Effector memory CD8-positive, alpha-beta T cell (primary cell): ENCODE results near the gene TCF12.

Source experiments
- ATAC-seq: fragments of 150-1000 bp; cut with Tn5 transposase; replicated peaks from 2 replicates; pipeline ENCODE4 v1.10.0; 2021; ENCODE audit warnings: mild to moderate bottlenecking, moderate library complexity
- DNase-seq, 3 experiments: peaks; one replicate each; pipeline ENCODE4 v3.0.0; 2021
- H3K27ac Mint-ChIP-seq, 2 donors: one replicate each; pipeline ENCODE4 v1.8.0; 2022; ENCODE audit warnings: mild to moderate bottlenecking in 2 of 2, mixed read lengths in 2 of 2, moderate library complexity in 2 of 2
- H3K27me3 Mint-ChIP-seq, 2 donors: one replicate each; pipeline ENCODE4 v1.8.0; 2022; ENCODE audit warnings: mixed read lengths in 2 of 2
- H3K36me3 Mint-ChIP-seq: one replicate; pipeline ENCODE4 v1.8.0; 2022; ENCODE audit warnings: mild to moderate bottlenecking, moderate library complexity, mixed read lengths; ENCODE audit not compliant: insufficient read depth
- H3K4me1 Mint-ChIP-seq, 2 donors: one replicate each; pipeline ENCODE4 v1.8.0; 2022; ENCODE audit warnings: low read depth in 2 of 2, mixed read lengths in 2 of 2
- H3K4me3 Mint-ChIP-seq, 2 donors: one replicate each; pipeline ENCODE4 v1.8.0; 2022; ENCODE audit warnings: mild to moderate bottlenecking in 2 of 2, mixed read lengths in 2 of 2, moderate library complexity in 2 of 2
- H3K9me3 Mint-ChIP-seq, 2 donors: one replicate each; pipeline ENCODE4 v1.8.0; 2022; ENCODE audit warnings: mixed read lengths in 2 of 2

TCF12 gene

DNA sequence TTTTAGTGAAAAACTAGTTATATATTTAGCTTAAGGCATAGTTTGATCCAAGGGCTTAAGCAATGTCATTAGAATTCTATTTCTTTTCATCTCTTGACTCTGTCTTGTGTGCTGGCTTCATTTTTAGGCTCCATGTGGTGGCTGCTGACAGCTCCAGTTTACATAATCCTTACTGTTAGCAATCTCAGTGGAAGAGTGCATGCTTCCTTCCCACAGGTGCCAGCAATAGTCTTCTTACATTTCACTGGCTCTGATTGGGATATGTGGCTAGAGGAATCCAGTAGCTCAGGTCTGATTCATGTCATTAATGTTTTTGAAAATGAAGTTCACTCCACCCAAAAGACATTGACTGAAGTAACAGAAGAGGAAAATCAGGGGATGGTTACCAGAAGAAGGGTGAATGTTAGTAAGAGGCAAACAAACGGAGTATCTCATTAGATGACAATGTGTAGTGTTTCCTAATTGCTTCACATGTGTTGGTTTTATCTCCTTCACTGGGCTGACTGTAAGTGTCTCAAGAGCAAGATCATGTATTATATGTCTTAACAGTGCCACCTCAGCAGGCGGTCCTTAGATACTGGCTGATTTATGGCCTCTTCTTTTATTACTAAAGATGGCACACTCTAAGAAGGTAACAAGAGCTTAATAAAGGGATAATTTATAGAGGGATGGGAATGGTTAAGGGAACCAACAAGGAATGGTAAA is 25.6 kb upstream of the TCF12 start:
- ATAC-seq (no peak), DNase-seq (no peak)
- Mint-ChIP-seq H3K27me3 (no peaks in the 10 kb centered on the region), H3K4me1 (peaks cover 5 to 11% of the 10 kb centered on the region in 2 donors), H3K36me3 (peaks cover 6% of the 10 kb centered on the region), H3K9me3 (no peaks in the 10 kb centered on the region), H3K4me3 (no peak overlapping the region), H3K27ac (no peak overlapping the region)

DNA sequence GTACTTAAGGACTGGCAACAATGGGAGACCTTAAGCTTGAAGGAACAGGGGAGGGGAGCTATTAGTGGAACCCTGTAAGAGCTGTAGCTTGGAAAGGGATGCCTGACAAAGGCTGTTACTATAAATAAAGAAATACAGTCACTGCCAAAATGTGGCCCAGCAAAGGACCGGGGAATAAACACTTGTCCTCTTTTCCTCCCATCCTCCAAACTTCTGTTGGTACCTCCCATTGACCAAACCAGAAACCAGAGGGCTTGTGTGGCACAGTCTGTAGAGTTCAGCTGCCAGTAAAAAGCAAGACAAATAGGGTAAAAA is 25.1 kb upstream of the TCF12 start:
- no peak overlapping the region for H3K4me3 Mint-ChIP-seq
- no peak for ATAC-seq
- peaks cover 0 to 6% of the 10 kb centered on the region in 2 donors for H3K4me1 Mint-ChIP-seq
- DNase-seq: no peak
- H3K27ac Mint-ChIP-seq: no peak overlapping the region
- H3K36me3 Mint-ChIP-seq: peaks cover 6% of the 10 kb centered on the region
- no peaks in the 10 kb centered on the region for H3K9me3 Mint-ChIP-seq
- no peaks in the 10 kb centered on the region for H3K27me3 Mint-ChIP-seq

DNA sequence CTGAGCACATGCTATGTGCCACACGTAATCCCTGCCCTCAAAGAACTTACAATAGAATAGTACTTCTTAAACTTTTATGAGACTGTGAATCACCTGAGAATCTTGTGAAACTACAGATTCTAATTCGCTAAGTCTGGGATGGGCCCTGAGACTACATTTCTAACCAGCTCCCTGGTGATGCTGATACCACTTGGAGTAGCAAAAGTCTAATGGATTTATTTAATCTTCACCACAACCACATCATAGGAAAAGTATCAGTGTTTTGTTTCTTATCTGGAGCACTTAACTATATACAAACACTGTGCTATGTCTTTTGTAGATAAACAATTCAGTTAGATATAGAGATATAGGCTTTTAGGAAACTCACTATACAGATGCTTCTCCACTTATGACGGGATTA is 23.8 kb upstream of the TCF12 start:
- DNase-seq: no peak
- Mint-ChIP-seq H3K36me3 (peaks cover under 1% of the 10 kb centered on the region), H3K27ac (no peak overlapping the region), H3K4me1 (no peaks in the 10 kb centered on the region), H3K4me3 (no peak overlapping the region), H3K27me3 (no peaks in the 10 kb centered on the region), H3K9me3 (no peaks in the 10 kb centered on the region)
- no peak for ATAC-seq

GRCh38 chr15:56901931-56902330 is 16.5 kb upstream of the TCF12 start:
- Mint-ChIP-seq H3K27ac (peak overlapping the region in 1 of 2 donors; percentile 46), H3K4me3 (no peak overlapping the region), H3K27me3 (no peaks in the 10 kb centered on the region), H3K4me1 (peaks cover 3 to 4% of the 10 kb centered on the region in 2 donors), H3K36me3 (no peaks in the 10 kb centered on the region), H3K9me3 (no peaks in the 10 kb centered on the region)
- no peak for DNase-seq
- no peak for ATAC-seq

GRCh38 chr15:56906766-56907165 is 11.7 kb upstream of the TCF12 start:
- ATAC-seq (no peak), DNase-seq (no peak)
- no peaks in the 10 kb centered on the region for H3K27me3 Mint-ChIP-seq
- peaks cover 5 to 10% of the 10 kb centered on the region in 2 donors for H3K4me1 Mint-ChIP-seq
- H3K36me3 Mint-ChIP-seq: no peaks in the 10 kb centered on the region
- peak overlapping the region; percentile 71 to 80 for H3K4me3 Mint-ChIP-seq
- no peaks in the 10 kb centered on the region for H3K9me3 Mint-ChIP-seq
- H3K27ac Mint-ChIP-seq: peak overlapping the region; percentile 41 to 67

- H3K4me3 Mint-ChIP-seq: no peak overlapping the region
- no peak for ATAC-seq
- no peaks in the 10 kb centered on the region for H3K9me3 Mint-ChIP-seq
- H3K27me3 Mint-ChIP-seq: no peaks in the 10 kb centered on the region
- H3K4me1 Mint-ChIP-seq: peaks cover 8 to 10% of the 10 kb centered on the region in 2 donors
- no peaks in the 10 kb centered on the region for H3K36me3 Mint-ChIP-seq
- H3K27ac Mint-ChIP-seq: no peak overlapping the region
- DNase-seq: no peak
Observed at GRCh38 chr15:56910801-56911200, 7.6 kb upstream of the TCF12 start.

GRCh38 chr15:56913241-56913640 is 5.2 kb upstream of the TCF12 start:
- ATAC-seq (no peak), DNase-seq (no peak)
- H3K36me3 Mint-ChIP-seq: peaks cover 5% of the 10 kb centered on the region
- no peak overlapping the region for H3K27ac Mint-ChIP-seq
- peaks cover 12 to 16% of the 10 kb centered on the region in 2 donors for H3K4me1 Mint-ChIP-seq
- H3K27me3 Mint-ChIP-seq: no peaks in the 10 kb centered on the region
- H3K9me3 Mint-ChIP-seq: no peaks in the 10 kb centered on the region
- no peak overlapping the region for H3K4me3 Mint-ChIP-seq

DNA sequence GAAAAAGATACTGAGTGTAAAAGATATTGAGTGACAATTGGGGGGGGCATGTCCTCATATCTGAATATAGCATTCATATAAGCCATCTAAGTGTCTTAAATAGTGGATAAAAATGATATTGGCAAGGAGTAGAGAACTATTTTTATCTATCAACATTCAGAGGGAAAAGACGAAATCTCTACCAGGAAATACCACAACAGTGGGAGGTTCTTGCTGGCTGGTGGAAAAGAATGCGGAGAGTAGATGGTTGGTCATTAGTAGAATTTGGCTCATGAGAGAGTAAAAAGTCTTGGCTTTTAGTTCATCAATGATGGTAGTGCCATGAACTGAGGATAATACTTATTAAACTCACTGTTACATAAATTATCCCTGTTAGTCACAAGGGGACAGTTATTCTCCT is 4.8 kb upstream of the TCF12 start:
- H3K4me3 Mint-ChIP-seq: no peak overlapping the region
- no peaks in the 10 kb centered on the region for H3K9me3 Mint-ChIP-seq
- H3K27me3 Mint-ChIP-seq: no peaks in the 10 kb centered on the region
- ATAC-seq: no peak
- DNase-seq: no peak
- peaks cover 10% of the 10 kb centered on the region for H3K36me3 Mint-ChIP-seq
- no peak overlapping the region for H3K27ac Mint-ChIP-seq
- peaks cover 12 to 16% of the 10 kb centered on the region in 2 donors for H3K4me1 Mint-ChIP-seq

- peaks cover 22 to 27% of the 10 kb centered on the region in 2 donors for H3K4me1 Mint-ChIP-seq
- no peak overlapping the region for H3K4me3 Mint-ChIP-seq
- no peaks in the 10 kb centered on the region for H3K27me3 Mint-ChIP-seq
- ATAC-seq (no peak), DNase-seq (no peak)
- no peaks in the 10 kb centered on the region for H3K9me3 Mint-ChIP-seq
- H3K36me3 Mint-ChIP-seq: peaks cover 17% of the 10 kb centered on the region
- no peak overlapping the region for H3K27ac Mint-ChIP-seq
Observed at GRCh38 chr15:56915888-56916287, 2.6 kb upstream of the TCF12 start.

DNA sequence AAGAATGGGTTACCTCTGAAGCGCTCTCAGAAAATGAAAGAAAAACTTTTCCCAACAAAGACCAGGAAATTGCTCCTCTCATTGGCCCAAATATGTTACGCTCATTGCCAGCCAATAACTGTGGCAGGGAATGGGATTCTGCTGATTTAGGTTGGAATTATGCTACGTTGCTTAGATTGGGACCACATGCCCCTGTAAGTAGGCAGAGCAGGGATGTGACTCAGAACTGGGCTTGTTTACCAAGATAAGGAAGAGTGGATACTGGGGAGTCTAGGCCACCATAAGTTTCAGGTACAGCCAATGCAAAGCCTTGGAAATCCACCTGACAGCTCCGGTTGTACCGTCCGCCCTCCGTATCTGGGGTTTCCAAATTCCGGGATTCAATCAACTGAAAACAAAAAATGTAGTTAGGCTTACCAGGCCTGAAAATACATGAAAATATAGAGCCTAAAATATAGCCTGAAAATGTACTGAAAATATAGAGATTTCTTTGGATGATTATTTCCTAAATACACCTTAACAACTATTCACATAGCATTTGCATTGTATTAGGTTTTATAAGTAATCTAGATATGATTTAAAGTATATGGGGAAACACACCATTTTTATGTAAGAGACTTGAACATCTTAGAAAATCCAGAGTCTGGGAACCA is 1.5 kb upstream of the TCF12 start:
- peak overlapping the region; percentile 90 to 93 for H3K27ac Mint-ChIP-seq

GRCh38 chr15:56917652-56918045 is 795 bp upstream of the TCF12 start:
- Mint-ChIP-seq H3K27me3 (no peaks in the 10 kb centered on the region), H3K9me3 (no peaks in the 10 kb centered on the region), H3K4me1 (peaks cover 25 to 34% of the 10 kb centered on the region in 2 donors), H3K27ac (peak overlapping the region; percentile 90 to 93), H3K4me3 (peak overlapping the region; percentile 87 to 88), H3K36me3 (peaks cover 22% of the 10 kb centered on the region)
- DNase-seq (peak in 1 of 3 experiments; percentile 3), ATAC-seq (no peak)

More for the DNA sequence above, 1.5 kb upstream of the TCF12 start:
- peaks cover 22 to 28% of the 10 kb centered on the region in 2 donors for H3K4me1 Mint-ChIP-seq
- H3K4me3 Mint-ChIP-seq: peak overlapping the region; percentile 87 to 88
- ATAC-seq: no peak
- H3K36me3 Mint-ChIP-seq: peaks cover 17% of the 10 kb centered on the region
- no peaks in the 10 kb centered on the region for H3K27me3 Mint-ChIP-seq
- no peaks in the 10 kb centered on the region for H3K9me3 Mint-ChIP-seq
- DNase-seq: no peak

- ATAC-seq (peak; percentile 58), DNase-seq (peak; percentile 66)
- Mint-ChIP-seq H3K27ac (peak overlapping the region; percentile 90 to 93), H3K36me3 (peaks cover 23% of the 10 kb centered on the region), H3K27me3 (no peaks in the 10 kb centered on the region), H3K4me3 (peak overlapping the region; percentile 87 to 88), H3K9me3 (no peaks in the 10 kb centered on the region), H3K4me1 (peaks cover 27 to 48% of the 10 kb centered on the region in 2 donors)
Observed at GRCh38 chr15:56919031-56919608, 676 bp downstream of the TCF12 start.

- peaks cover 29 to 54% of the 10 kb centered on the region in 2 donors for H3K4me1 Mint-ChIP-seq
- peak overlapping the region; percentile 87 to 88 for H3K4me3 Mint-ChIP-seq
- H3K36me3 Mint-ChIP-seq: peaks cover 28% of the 10 kb centered on the region
- H3K9me3 Mint-ChIP-seq: no peaks in the 10 kb centered on the region
- H3K27ac Mint-ChIP-seq: peak overlapping the region; percentile 90 to 93
- peak; percentile 2 to 11 (median 8) for DNase-seq
- no peak for ATAC-seq
- H3K27me3 Mint-ChIP-seq: no peaks in the 10 kb centered on the region
Observed at GRCh38 chr15:56919609-56920366, 1.3 kb downstream of the TCF12 start.
